Stimulated activated CD4-positive, alpha-beta T cell treated with anti-CD3 and anti-CD28 coated beads, Interleukin-12 subunit alpha, Interleukin-12 subunit beta, amount 100 ng/mL, for 48 hours (primary cell): ENCODE measurements around the gene ULK4.
"Not testable (repeated sequence)": the region's sequence is repeated elsewhere in the genome, so short reads cannot be mapped to it uniquely, and the experiment has no call there.

Experiments used
- DNase-seq, 3 donors: peaks; one replicate each; pipeline ENCODE4 v3.0.0-alpha.2; 2020; ENCODE audit warnings: low read depth in 2 of 3, low spot score in 1 of 3

Gene ULK4

GRCh38 chr3:41961751-41962679, at the start of gene ULK4:
Gene ULK4, minus strand, starts transcription at chr3:41962103. Its CDS starts 7,344 bp downstream, at chr3:41954759.
- peak; percentile 89 to 90 (median 90) for DNase-seq

GRCh38 chr3:42010530-42010929, 48.6 kb upstream of the ULK4 start:
- no peak for DNase-seq

GRCh38 chr3:42009456-42009855, 47.6 kb upstream of the ULK4 start:
- no peak for DNase-seq

- DNase-seq: no peak
These were observed 45.9 kb upstream of the ULK4 start for GRCh38 chr3:42007785-42008184.

- DNase-seq: no peak
These were observed 43.5 kb upstream of the ULK4 start for GRCh38 chr3:42005401-42005800.

- DNase-seq: no peak
These were observed 40.9 kb upstream of the ULK4 start for GRCh38 chr3:42002790-42003189.

GRCh38 chr3:42001777-42002176, 39.9 kb upstream of the ULK4 start:
- DNase-seq: no peak

- no peak for DNase-seq
These were observed 38.0 kb upstream of the ULK4 start for GRCh38 chr3:41999909-42000308.

- DNase-seq: no peak
These were observed 36.0 kb upstream of the ULK4 start for GRCh38 chr3:41997702-41998550.

- DNase-seq: no peak
These were observed 29.5 kb upstream of the ULK4 start for GRCh38 chr3:41991437-41991836.

GRCh38 chr3:41989518-41989917, 27.6 kb upstream of the ULK4 start:
- no peak for DNase-seq

- no peak for DNase-seq
These were observed 25.7 kb upstream of the ULK4 start for GRCh38 chr3:41987627-41988026.

GRCh38 chr3:41986561-41986960, 24.7 kb upstream of the ULK4 start:
- DNase-seq: no peak

GRCh38 chr3:41985018-41985417, 23.1 kb upstream of the ULK4 start:
- no peak for DNase-seq

GRCh38 chr3:41983091-41983490, 21.2 kb upstream of the ULK4 start:
- not testable (repeated sequence) for DNase-seq

GRCh38 chr3:41977401-41977800, 15.5 kb upstream of the ULK4 start:
- not testable (repeated sequence) for DNase-seq

- no peak for DNase-seq
These were observed 13.7 kb upstream of the ULK4 start for GRCh38 chr3:41975416-41976103.

- no peak for DNase-seq
These were observed 12.3 kb upstream of the ULK4 start for GRCh38 chr3:41974223-41974622.

- no peak for DNase-seq
These were observed 10.9 kb upstream of the ULK4 start for GRCh38 chr3:41972802-41973201.

- DNase-seq: no peak
These were observed 4.3 kb upstream of the ULK4 start for GRCh38 chr3:41966206-41966605.

GRCh38 chr3:41963823-41964222, 1.9 kb upstream of the ULK4 start:
- DNase-seq: no peak
